HL-60 (cell line): ENCODE results near the gene PTPRN2.
"Not testable (repeated sequence)": the region's sequence is repeated elsewhere in the genome, so short reads cannot be mapped to it uniquely, and the experiment has no call there.

Source experiments
- DNase-seq, 2 experiments: peaks; one replicate each; pipeline ENCODE4 v3.0.0-alpha.2; 2010 to 2020; ENCODE audit warnings: low read depth in 1 of 2, low spot score in 1 of 2
- H3K27ac ChIP-seq: fragments of 250-450 bp; sonication (Bioruptor Pico); replicated peaks from 2 replicates; pipeline ENCODE4 v1.5.1; 2020; ENCODE audit warnings: mild to moderate bottlenecking, moderate library complexity
- H3K27me3 ChIP-seq: fragments of 250-450 bp; sonication (Bioruptor Pico); 2 replicates; pipeline ENCODE4 v1.5.1; 2021; ENCODE audit warnings: mild to moderate bottlenecking, moderate library complexity; ENCODE audit not compliant: insufficient read depth, poor library complexity, severe bottlenecking
- H3K4me3 ChIP-seq: replicated peaks from 2 replicates; pipeline ENCODE4 v1.5.1; 2011; ENCODE audit warnings: mild to moderate bottlenecking, control low read depth, low read length; ENCODE audit not compliant: insufficient read depth
- CTCF ChIP-seq: IDR thresholded peaks from one replicate; pipeline ENCODE4 v1.5.1; 2011; ENCODE audit warnings: low read length, control low read depth, inconsistent platforms; ENCODE audit not compliant: insufficient read depth
- GABPA ChIP-seq: IDR thresholded peaks from 2 replicates; pipeline ENCODE4 v1.6.1; 2012; ENCODE audit warnings: low read depth
- POLR2AphosphoS5 ChIP-seq: IDR thresholded peaks from 2 replicates; pipeline ENCODE4 v1.6.1; 2012; ENCODE audit warnings: low read depth
- SPI1 ChIP-seq: IDR thresholded peaks from 2 replicates; pipeline ENCODE4 v1.6.1; 2012; ENCODE audit warnings: low read depth, mild to moderate bottlenecking, borderline replicate concordance
- TF ChIP-seq, protein P1 (sequence below): IDR thresholded peaks from 2 replicates; pipeline ENCODE4 v1.6.1; 2012; ENCODE audit warnings: low read depth; ENCODE audit not compliant: insufficient replicate concordance

The PTPRN2 gene

GRCh38 chr7:158037211-158037610 lies 550.4 kb downstream of the PTPRN2 start:
- no peaks in the 10 kb centered on the region for H3K27me3 ChIP-seq
- TF ChIP-seq POLR2AphosphoS5 (no peak), GABPA (no peak), SPI1 (no peak), CTCF (no peak)
- TF ChIP-seq, protein P1, sequence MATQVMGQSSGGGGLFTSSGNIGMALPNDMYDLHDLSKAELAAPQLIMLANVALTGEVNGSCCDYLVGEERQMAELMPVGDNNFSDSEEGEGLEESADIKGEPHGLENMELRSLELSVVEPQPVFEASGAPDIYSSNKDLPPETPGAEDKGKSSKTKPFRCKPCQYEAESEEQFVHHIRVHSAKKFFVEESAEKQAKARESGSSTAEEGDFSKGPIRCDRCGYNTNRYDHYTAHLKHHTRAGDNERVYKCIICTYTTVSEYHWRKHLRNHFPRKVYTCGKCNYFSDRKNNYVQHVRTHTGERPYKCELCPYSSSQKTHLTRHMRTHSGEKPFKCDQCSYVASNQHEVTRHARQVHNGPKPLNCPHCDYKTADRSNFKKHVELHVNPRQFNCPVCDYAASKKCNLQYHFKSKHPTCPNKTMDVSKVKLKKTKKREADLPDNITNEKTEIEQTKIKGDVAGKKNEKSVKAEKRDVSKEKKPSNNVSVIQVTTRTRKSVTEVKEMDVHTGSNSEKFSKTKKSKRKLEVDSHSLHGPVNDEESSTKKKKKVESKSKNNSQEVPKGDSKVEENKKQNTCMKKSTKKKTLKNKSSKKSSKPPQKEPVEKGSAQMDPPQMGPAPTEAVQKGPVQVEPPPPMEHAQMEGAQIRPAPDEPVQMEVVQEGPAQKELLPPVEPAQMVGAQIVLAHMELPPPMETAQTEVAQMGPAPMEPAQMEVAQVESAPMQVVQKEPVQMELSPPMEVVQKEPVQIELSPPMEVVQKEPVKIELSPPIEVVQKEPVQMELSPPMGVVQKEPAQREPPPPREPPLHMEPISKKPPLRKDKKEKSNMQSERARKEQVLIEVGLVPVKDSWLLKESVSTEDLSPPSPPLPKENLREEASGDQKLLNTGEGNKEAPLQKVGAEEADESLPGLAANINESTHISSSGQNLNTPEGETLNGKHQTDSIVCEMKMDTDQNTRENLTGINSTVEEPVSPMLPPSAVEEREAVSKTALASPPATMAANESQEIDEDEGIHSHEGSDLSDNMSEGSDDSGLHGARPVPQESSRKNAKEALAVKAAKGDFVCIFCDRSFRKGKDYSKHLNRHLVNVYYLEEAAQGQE: no peak
- H3K4me3 ChIP-seq: no peak overlapping the region
- H3K27ac ChIP-seq: no peak overlapping the region
- DNase-seq: no peak

- Histone ChIP-seq H3K27me3 (no peaks in the 10 kb centered on the region), H3K4me3 (no peak overlapping the region), H3K27ac (no peak overlapping the region)
- no peak for TF ChIP-seq GABPA
- TF ChIP-seq POLR2AphosphoS5: no peak
- no peak for TF ChIP-seq CTCF
- TF ChIP-seq, protein P1: no peak
- no peak for TF ChIP-seq SPI1
- DNase-seq: no peak
Observed at GRCh38 chr7:158035343-158035742, 552.3 kb downstream of the PTPRN2 start.

DNA sequence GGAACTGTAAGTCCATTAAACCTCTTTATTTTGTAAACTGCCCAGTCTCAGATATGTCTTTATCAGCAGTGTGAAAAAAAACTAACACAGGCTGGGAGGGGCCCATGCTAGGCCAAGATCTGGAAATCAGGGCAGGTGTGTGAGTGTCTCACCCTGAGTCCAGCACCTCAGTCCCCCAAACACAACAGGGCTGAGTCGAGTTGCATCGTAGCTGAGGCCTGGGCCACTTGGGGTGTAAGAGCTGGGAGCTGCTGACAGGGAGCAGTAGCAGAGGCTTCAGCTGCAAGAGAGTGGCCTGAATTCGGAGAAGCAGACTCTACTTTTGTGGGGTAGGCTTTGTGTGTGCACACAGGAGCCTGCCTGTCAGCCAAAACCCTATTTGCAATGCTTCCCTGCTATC lies 553.1 kb downstream of the PTPRN2 start:
- Histone ChIP-seq H3K27ac (no peak overlapping the region), H3K27me3 (no peaks in the 10 kb centered on the region), H3K4me3 (no peak overlapping the region)
- no peak for DNase-seq
- TF ChIP-seq SPI1: no peak
- no peak for TF ChIP-seq GABPA
- no peak for TF ChIP-seq CTCF
- TF ChIP-seq POLR2AphosphoS5: no peak
- TF ChIP-seq, protein P1: no peak

GRCh38 chr7:158033925-158034324 lies 553.7 kb downstream of the PTPRN2 start:
- not testable (repeated sequence) for H3K27me3 ChIP-seq, H3K27ac ChIP-seq, H3K4me3 ChIP-seq, DNase-seq
